WERI-Rb-1 (cell line): ENCODE results near the gene RND3.
A peak's percentile ranks its signal among the peaks of the same experiment; 100 is the strongest.

ENCODE experiments used
- DNase-seq: peaks from one replicate; pipeline ENCODE4 v3.0.0-alpha.2; 2020
- H3K27ac ChIP-seq: fragments of 250-450 bp; sonication (Bioruptor Pico); 2 replicates; pipeline ENCODE4 v1.5.1; 2020; ENCODE audit warnings: mild to moderate bottlenecking, moderate library complexity
- H3K27me3 ChIP-seq: fragments of 250-450 bp; sonication (Bioruptor Pico); 2 replicates; pipeline ENCODE4 v1.5.1; 2021; ENCODE audit warnings: mild to moderate bottlenecking, low read depth, moderate library complexity; ENCODE audit not compliant: insufficient read depth, severe bottlenecking
- H3K36me3 ChIP-seq: fragments of 250-450 bp; sonication (Bioruptor Pico); 2 replicates; pipeline ENCODE4 v1.5.1; 2020; ENCODE audit warnings: mild to moderate bottlenecking, moderate library complexity
- H3K4me3 ChIP-seq: 2 replicates; pipeline ENCODE4 v1.5.1; 2011; ENCODE audit warnings: low read depth, mild to moderate bottlenecking, control low read depth, low read length
- H3K9me3 ChIP-seq: fragments of 250-450 bp; sonication (Bioruptor Pico); 2 replicates; pipeline ENCODE4 v1.5.1; 2021; ENCODE audit warnings: mild to moderate bottlenecking, moderate library complexity; ENCODE audit not compliant: severe bottlenecking
- TF ChIP-seq, protein P1 (sequence below): IDR thresholded peaks from 2 replicates; pipeline ENCODE4 v1.5.1; 2011; ENCODE audit warnings: low read depth, mild to moderate bottlenecking, control low read depth, inconsistent platforms, low read length

Gene RND3

DNA sequence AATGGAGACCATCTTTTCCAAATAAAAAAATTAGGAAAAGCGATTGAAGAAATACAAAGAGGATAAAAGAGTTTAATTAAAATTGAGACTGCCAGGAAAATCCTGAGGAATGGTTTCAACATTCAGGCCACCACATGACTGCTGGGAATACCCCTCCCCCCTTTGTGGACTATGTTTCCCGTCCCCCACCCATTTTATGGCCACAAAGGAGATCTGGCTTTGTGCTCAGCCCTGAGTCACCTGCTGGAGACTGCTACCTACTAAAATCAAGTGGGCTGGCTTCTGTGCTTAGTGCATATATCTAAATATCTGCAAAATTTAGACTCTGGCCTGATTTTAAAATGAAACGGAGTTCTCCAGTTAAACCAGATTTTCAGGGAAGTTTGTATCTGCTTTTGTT lies 10.1 kb downstream of the RND3 start:
- peak overlapping the region; percentile 8; the same call in 1 of the 2 replicates for H3K4me3 ChIP-seq
- no peaks in the 10 kb centered on the region for H3K27me3 ChIP-seq
- no peaks in the 10 kb centered on the region for H3K9me3 ChIP-seq
- TF ChIP-seq, protein P1, sequence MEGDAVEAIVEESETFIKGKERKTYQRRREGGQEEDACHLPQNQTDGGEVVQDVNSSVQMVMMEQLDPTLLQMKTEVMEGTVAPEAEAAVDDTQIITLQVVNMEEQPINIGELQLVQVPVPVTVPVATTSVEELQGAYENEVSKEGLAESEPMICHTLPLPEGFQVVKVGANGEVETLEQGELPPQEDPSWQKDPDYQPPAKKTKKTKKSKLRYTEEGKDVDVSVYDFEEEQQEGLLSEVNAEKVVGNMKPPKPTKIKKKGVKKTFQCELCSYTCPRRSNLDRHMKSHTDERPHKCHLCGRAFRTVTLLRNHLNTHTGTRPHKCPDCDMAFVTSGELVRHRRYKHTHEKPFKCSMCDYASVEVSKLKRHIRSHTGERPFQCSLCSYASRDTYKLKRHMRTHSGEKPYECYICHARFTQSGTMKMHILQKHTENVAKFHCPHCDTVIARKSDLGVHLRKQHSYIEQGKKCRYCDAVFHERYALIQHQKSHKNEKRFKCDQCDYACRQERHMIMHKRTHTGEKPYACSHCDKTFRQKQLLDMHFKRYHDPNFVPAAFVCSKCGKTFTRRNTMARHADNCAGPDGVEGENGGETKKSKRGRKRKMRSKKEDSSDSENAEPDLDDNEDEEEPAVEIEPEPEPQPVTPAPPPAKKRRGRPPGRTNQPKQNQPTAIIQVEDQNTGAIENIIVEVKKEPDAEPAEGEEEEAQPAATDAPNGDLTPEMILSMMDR = no peak
- H3K27ac ChIP-seq = peak overlapping the region; percentile 59
- H3K36me3 ChIP-seq = no peaks in the 10 kb centered on the region
- DNase-seq = peak; percentile 46

GRCh38 chr2:150476809-150477302 lies 10.6 kb downstream of the RND3 start:
- no peak overlapping the region for H3K4me3 ChIP-seq
- DNase-seq = no peak
- H3K27me3 ChIP-seq = no peaks in the 10 kb centered on the region
- no peaks in the 10 kb centered on the region for H3K9me3 ChIP-seq
- no peaks in the 10 kb centered on the region for H3K36me3 ChIP-seq
- TF ChIP-seq, protein P1 = no peak
- peak overlapping the region; percentile 51; the same call in 1 of the 2 replicates for H3K27ac ChIP-seq

GRCh38 chr2:150476286-150476685 lies 11.2 kb downstream of the RND3 start:
- H3K27me3 ChIP-seq = no peaks in the 10 kb centered on the region
- DNase-seq = no peak
- no peak overlapping the region for H3K27ac ChIP-seq
- H3K36me3 ChIP-seq = no peaks in the 10 kb centered on the region
- no peaks in the 10 kb centered on the region for H3K9me3 ChIP-seq
- no peak overlapping the region for H3K4me3 ChIP-seq
- TF ChIP-seq, protein P1 = no peak

GRCh38 chr2:150475479-150476250 lies 11.8 kb downstream of the RND3 start:
- Histone ChIP-seq H3K36me3 (no peaks in the 10 kb centered on the region), H3K9me3 (no peaks in the 10 kb centered on the region), H3K27ac (no peak overlapping the region), H3K27me3 (no peaks in the 10 kb centered on the region), H3K4me3 (no peak overlapping the region)
- DNase-seq = no peak
- TF ChIP-seq, protein P1 = no peak

GRCh38 chr2:150474326-150475074 lies 13.0 kb downstream of the RND3 start:
- Histone ChIP-seq H3K9me3 (no peaks in the 10 kb centered on the region), H3K36me3 (no peaks in the 10 kb centered on the region), H3K27ac (no peak overlapping the region), H3K27me3 (no peaks in the 10 kb centered on the region), H3K4me3 (no peak overlapping the region)
- no peak for DNase-seq
- TF ChIP-seq, protein P1 = no peak
